ENCODE data around the gene ITGA2B.
"Not testable (repeated sequence)": the region's sequence is repeated elsewhere in the genome, so short reads cannot be mapped to it uniquely, and the experiment has no call there.

Gene ITGA2B

GRCh38 chr17:44351961-44352827 lies 37.3 kb downstream of the ITGA2B start:
- no peak for DNase-seq

- no peak for DNase-seq
Observed at GRCh38 chr17:44351464-44351863, 38.0 kb downstream of the ITGA2B start.

GRCh38 chr17:44350733-44351226 lies 38.7 kb downstream of the ITGA2B start:
- peak; percentile 81 for DNase-seq

- no peak for DNase-seq
Observed at GRCh38 chr17:44349553-44350070, 39.8 kb downstream of the ITGA2B start.

GRCh38 chr17:44348988-44349364 lies 40.5 kb downstream of the ITGA2B start:
- DNase-seq = no peak

GRCh38 chr17:44348234-44348987 lies 41.0 kb downstream of the ITGA2B start:
- no peak for DNase-seq

- not testable (repeated sequence) for DNase-seq
Observed at GRCh38 chr17:44347206-44348055, 42.0 kb downstream of the ITGA2B start.

- no peak for DNase-seq
Observed at GRCh38 chr17:44346064-44346844, 43.2 kb downstream of the ITGA2B start.

GRCh38 chr17:44345454-44346026 lies 43.9 kb downstream of the ITGA2B start:
- DNase-seq = peak; percentile 59

- peak; percentile 88 for DNase-seq
Observed at GRCh38 chr17:44344939-44345453, 44.5 kb downstream of the ITGA2B start, which contains the start of gene GRN. TSS of gene GRN (plus strand) at chr17:44345302. CDS start at chr17:44349165, 3,863 bp downstream.

GRCh38 chr17:44343510-44344209 lies 45.8 kb downstream of the ITGA2B start:
- DNase-seq = no peak

- DNase-seq = not testable (repeated sequence)
Observed at GRCh38 chr17:44340553-44340952, 48.9 kb downstream of the ITGA2B start.

- no peak for DNase-seq
Observed at GRCh38 chr17:44338702-44339101, 50.7 kb downstream of the ITGA2B start.

GRCh38 chr17:44335968-44336367 lies 53.5 kb downstream of the ITGA2B start:
- no peak for DNase-seq

- no peak for DNase-seq
Observed at GRCh38 chr17:44335564-44335963, 53.9 kb downstream of the ITGA2B start.

GRCh38 chr17:44334727-44335126 lies 54.7 kb downstream of the ITGA2B start:
- no peak for DNase-seq

GRCh38 chr17:44334315-44334714 lies 55.1 kb downstream of the ITGA2B start:
- no peak for DNase-seq

GRCh38 chr17:44333371-44333770 lies 56.1 kb downstream of the ITGA2B start:
- DNase-seq = no peak

GRCh38 chr17:44331249-44331760 lies 58.1 kb downstream of the ITGA2B start:
- peak; percentile 78 for DNase-seq

GRCh38 chr17:44330263-44330662 lies 59.2 kb downstream of the ITGA2B start:
- not testable (repeated sequence) for DNase-seq
